Neural progenitor cell (in vitro differentiated cells): Measurements from ENCODE around the gene PRKD3. TPM values are rescaled to one million over a fixed set of nuclear protein-coding genes. Genes with fewer than 3 reads are reported as not detected.
A peak's percentile ranks its signal among the peaks of the same experiment; 100 is the strongest.

Experiments used
- DNase-seq: peaks from one replicate; pipeline ENCODE4 v3.0.0-alpha.2; 2016; ENCODE audit warnings: low spot score
- H2AFZ ChIP-seq: fragments of 200-600 bp; sonication (generic); replicated peaks from 2 replicates; pipeline ENCODE4 v1.6.1; 2016; ENCODE audit warnings: antibody characterized with exemption
- H3F3A ChIP-seq: fragments of 200-600 bp; sonication (generic); 2 replicates; pipeline ENCODE4 v1.6.1; 2016; ENCODE audit warnings: antibody characterized with exemption, low read depth
- H3K27ac ChIP-seq: fragments of 200-600 bp; sonication (generic); 2 replicates; pipeline ENCODE4 v1.5.1; 2016; ENCODE audit warnings: mild to moderate bottlenecking
- H3K27me3 ChIP-seq: fragments of 200-600 bp; sonication (generic); 2 replicates; pipeline ENCODE4 v1.6.1; 2016; ENCODE audit warnings: mild to moderate bottlenecking, moderate library complexity
- H3K36me3 ChIP-seq: fragments of 200-600 bp; sonication (generic); 2 replicates; pipeline ENCODE4 v1.5.1; 2016
- H3K4me1 ChIP-seq: fragments of 200-600 bp; sonication (generic); 2 replicates; pipeline ENCODE4 v1.6.1; 2016; ENCODE audit warnings: mixed run types
- H3K4me2 ChIP-seq: fragments of 200-600 bp; sonication (generic); 2 replicates; pipeline ENCODE4 v1.6.1; 2016
- H3K4me3 ChIP-seq: fragments of 200-600 bp; sonication (generic); 2 replicates; pipeline ENCODE4 v1.5.1; 2016
- H3K79me2 ChIP-seq: fragments of 200-600 bp; sonication (generic); 2 replicates; pipeline ENCODE4 v1.6.1; 2016; ENCODE audit warnings: low read depth
- H3K9ac ChIP-seq: fragments of 200-600 bp; sonication (generic); 2 replicates; pipeline ENCODE4 v1.6.1; 2016
- H3K9me3 ChIP-seq: fragments of 200-600 bp; sonication (generic); 2 replicates; pipeline ENCODE4 v1.5.1; 2016; ENCODE audit warnings: low read depth
- H4K20me1 ChIP-seq: fragments of 200-600 bp; sonication (generic); 2 replicates; pipeline ENCODE4 v1.6.1; 2016; ENCODE audit warnings: low read depth
- H3K27ac Mint-ChIP-seq: 3 replicates; pipeline ENCODE4 v1.8.0; 2021; ENCODE audit warnings: mixed read lengths
- H3K27me3 Mint-ChIP-seq: 2 replicates; pipeline ENCODE4 v1.8.0; 2022; ENCODE audit warnings: low read depth, mild to moderate bottlenecking, inconsistent platforms, moderate library complexity, mixed read lengths; ENCODE audit not compliant: insufficient read depth
- H3K36me3 Mint-ChIP-seq: 3 replicates; pipeline ENCODE4 v1.8.0; 2021; ENCODE audit warnings: mixed read lengths
- H3K4me1 Mint-ChIP-seq: 3 replicates; pipeline ENCODE4 v1.8.0; 2021; ENCODE audit warnings: mixed read lengths
- H3K4me3 Mint-ChIP-seq: 3 replicates; pipeline ENCODE4 v1.8.0; 2021; ENCODE audit warnings: mild to moderate bottlenecking, moderate library complexity, mixed read lengths
- H3K9me3 Mint-ChIP-seq: 3 replicates; pipeline ENCODE4 v1.8.0; 2020; ENCODE audit warnings: mixed read lengths
- CTCF ChIP-seq: fragments of 200-600 bp; sonication (generic); IDR thresholded peaks from 2 replicates; pipeline ENCODE4 v1.5.1; 2017; ENCODE audit warnings: antibody characterized with exemption, mild to moderate bottlenecking
- EZH2 ChIP-seq: fragments of 200-600 bp; sonication (generic); IDR thresholded peaks from 2 replicates; pipeline ENCODE4 v1.6.1; 2017; ENCODE audit warnings: antibody characterized with exemption, mild to moderate bottlenecking, moderate library complexity
- EZH2phosphoT487 ChIP-seq: fragments of 200-600 bp; sonication (generic); IDR thresholded peaks from 2 replicates; pipeline ENCODE4 v1.6.1; 2017; ENCODE audit warnings: antibody characterized with exemption
- total RNA-seq: library from RNA; depleted of rRNA; stranded (reverse); fragments of >200 nt; gene quantifications from 2 replicates; pipeline ENCODE4 v1.2.3, GENCODE V29; 2015; ENCODE audit warnings: low replicate concordance

Gene PRKD3
- total RNA-seq, 1 donor from 2014 or later = 95.9 TPM

GRCh38 chr2:37348155-37348554 lies 23.5 kb upstream of the PRKD3 start:
- Mint-ChIP-seq H3K4me3 (no peak overlapping the region), H3K4me1 (peaks cover 22% of the 10 kb centered on the region), H3K27ac (no peak overlapping the region), H3K36me3 (no peaks in the 10 kb centered on the region), H3K27me3 (peaks cover 7% of the 10 kb centered on the region), H3K9me3 (no peaks in the 10 kb centered on the region)
- no peaks in the 10 kb centered on the region for H3K36me3 ChIP-seq
- TF ChIP-seq EZH2phosphoT487 (no peak), EZH2 (no peak), CTCF (no peak)
- H3K4me2 ChIP-seq = peak overlapping the region; percentile 67
- H3F3A ChIP-seq = peaks cover 35% of the 10 kb centered on the region
- no peaks in the 10 kb centered on the region for H3K9me3 ChIP-seq
- no peak for DNase-seq
- H3K4me3 ChIP-seq = peak overlapping the region; percentile 15
- H3K79me2 ChIP-seq = no peaks in the 10 kb centered on the region
- H3K27me3 ChIP-seq = no peaks in the 10 kb centered on the region
- H2AFZ ChIP-seq = no peak overlapping the region
- H3K9ac ChIP-seq = no peak overlapping the region
- peak overlapping the region; percentile 59 for H3K27ac ChIP-seq
- peaks cover 37% of the 10 kb centered on the region for H3K4me1 ChIP-seq
- H4K20me1 ChIP-seq = no peaks in the 10 kb centered on the region

DNA sequence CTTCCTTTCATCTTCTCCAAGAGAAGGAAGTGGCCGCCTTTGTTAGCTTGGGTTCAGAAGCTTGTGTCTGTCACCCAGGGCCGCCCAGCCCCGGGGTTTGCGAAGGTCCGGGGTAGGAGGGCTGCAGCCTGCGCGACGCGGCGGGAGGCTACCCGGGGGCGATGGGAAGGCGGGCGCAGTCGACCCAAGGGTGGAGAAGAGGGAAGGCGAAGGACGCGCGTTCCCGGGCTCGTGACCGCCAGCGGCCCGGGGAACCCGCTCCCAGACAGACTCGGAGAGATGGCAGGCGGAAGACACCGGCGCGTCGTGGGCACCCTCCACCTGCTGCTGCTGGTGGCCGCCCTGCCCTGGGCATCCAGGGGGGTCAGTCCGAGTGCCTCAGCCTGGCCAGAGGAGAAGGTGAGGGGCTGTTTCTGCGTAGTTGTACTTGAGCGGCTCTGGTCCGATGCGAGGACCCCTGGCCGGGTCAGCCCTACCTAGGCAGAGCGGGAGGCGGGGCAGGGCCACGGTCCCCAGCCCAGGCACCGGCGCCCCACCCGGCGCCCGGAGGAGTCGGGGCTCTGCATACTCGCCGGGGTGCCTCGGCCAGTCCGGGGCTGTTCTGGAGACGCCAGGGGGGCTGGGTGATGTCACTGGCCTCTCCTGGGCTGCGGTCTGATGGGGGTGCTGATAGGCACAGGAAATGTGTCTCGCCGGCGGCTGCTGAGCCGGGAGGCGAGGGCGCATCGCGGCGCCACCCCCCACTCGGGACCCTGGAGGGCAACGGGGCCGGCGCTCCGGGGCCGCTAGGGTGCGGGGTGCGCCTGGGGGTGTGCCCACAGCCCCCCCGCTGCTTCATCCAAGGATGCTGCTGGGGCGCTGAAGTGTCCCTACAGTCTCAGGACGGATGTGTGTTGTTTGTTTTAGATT lies 20.1 kb upstream of the PRKD3 start, which contains the start of gene QPCT:
TSS of gene QPCT (plus strand) at position 178 of the 909 bp plus-strand sequence. CDS start at position 280, 102 bp downstream.
- Mint-ChIP-seq H3K36me3 (no peaks in the 10 kb centered on the region), H3K4me3 (no peak within 1 kb of the TSS), H3K9me3 (no peaks in the 10 kb centered on the region), H3K4me1 (peaks cover 19% of the 10 kb centered on the region), H3K27me3 (peaks cover 11% of the 10 kb centered on the region), H3K27ac (peak within 1 kb of the TSS; percentile 46)
- DNase-seq = no peak
- H4K20me1 ChIP-seq = no peaks in the 10 kb centered on the region
- no peaks in the 10 kb centered on the region for H3K9me3 ChIP-seq
- H3K27ac ChIP-seq = no peak within 1 kb of the TSS
- no peaks in the 10 kb centered on the region for H3K36me3 ChIP-seq
- H3K79me2 ChIP-seq = no peaks in the 10 kb centered on the region
- H3K4me3 ChIP-seq = no peak within 1 kb of the TSS
- no peaks in the 10 kb centered on the region for H3K27me3 ChIP-seq
- TF ChIP-seq EZH2phosphoT487 (no peak), CTCF (no peak), EZH2 (no peak)
- peak within 1 kb of the TSS; percentile 19 for H2AFZ ChIP-seq
- H3K4me1 ChIP-seq = peaks cover 24% of the 10 kb centered on the region
- peaks cover 24% of the 10 kb centered on the region for H3F3A ChIP-seq
- no peak within 1 kb of the TSS for H3K9ac ChIP-seq
- no peak within 1 kb of the TSS for H3K4me2 ChIP-seq

- Histone ChIP-seq H3K4me2 (no peak overlapping the region), H3K27me3 (no peaks in the 10 kb centered on the region), H3K79me2 (no peaks in the 10 kb centered on the region), H3K4me3 (no peak overlapping the region), H3K9ac (no peak overlapping the region), H3K36me3 (no peaks in the 10 kb centered on the region), H3K27ac (no peak overlapping the region), H4K20me1 (no peaks in the 10 kb centered on the region), H3K9me3 (no peaks in the 10 kb centered on the region), H2AFZ (peak overlapping the region; percentile 19), H3K4me1 (peaks cover 15% of the 10 kb centered on the region), H3F3A (peaks cover 15% of the 10 kb centered on the region)
- Mint-ChIP-seq H3K36me3 (no peaks in the 10 kb centered on the region), H3K4me3 (no peak overlapping the region), H3K27ac (peak overlapping the region; percentile 46), H3K4me1 (peaks cover 10% of the 10 kb centered on the region), H3K27me3 (peaks cover 11% of the 10 kb centered on the region), H3K9me3 (no peaks in the 10 kb centered on the region)
- peak; percentile 26 for DNase-seq
- no peak for TF ChIP-seq EZH2phosphoT487
- TF ChIP-seq CTCF = peak; percentile 30
Observed at GRCh38 chr2:37343537-37344434, 19.2 kb upstream of the PRKD3 start.
